ENCODE results near the gene ZNF148.

ZNF148 gene

DNA sequence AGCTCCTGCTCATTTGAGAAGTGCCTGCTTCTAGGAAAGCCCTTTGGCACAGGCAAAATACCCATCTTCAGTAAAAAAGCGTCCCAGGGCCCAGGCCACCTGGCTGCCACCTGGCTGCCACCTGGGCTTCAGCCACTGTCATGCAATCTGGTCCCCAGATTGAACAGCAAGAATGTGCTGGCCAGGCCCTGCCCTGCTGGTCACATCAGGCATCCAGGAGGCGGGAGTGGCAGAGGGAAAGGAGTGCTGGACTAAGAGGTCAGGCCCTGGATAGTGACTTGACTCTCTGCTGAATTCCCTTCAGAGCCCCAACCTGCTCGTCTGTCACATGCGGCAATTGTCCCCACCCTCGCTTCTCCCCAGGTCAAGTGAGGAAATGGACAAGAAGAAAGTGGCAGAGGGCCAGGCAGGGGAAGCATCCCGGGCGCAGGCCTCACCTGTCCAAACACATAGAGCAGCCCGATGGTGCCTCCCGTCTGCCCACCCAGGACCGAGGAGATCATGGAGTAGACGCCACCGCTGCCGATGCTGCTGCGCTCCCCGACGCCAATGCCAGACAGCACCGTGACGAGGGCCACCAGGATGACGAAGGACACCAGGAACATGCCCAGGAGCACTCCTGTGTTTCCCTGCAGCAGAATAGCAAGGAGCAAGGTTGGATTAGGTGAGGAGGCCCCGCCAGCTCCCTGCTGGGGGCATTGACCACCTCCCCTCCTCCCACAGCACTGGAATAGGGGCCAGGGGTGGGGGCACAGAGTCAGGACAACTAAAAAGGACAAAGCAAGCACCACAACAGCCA is 188.1 kb downstream of the ZNF148 start:
- no peak for DNase-seq

DNA sequence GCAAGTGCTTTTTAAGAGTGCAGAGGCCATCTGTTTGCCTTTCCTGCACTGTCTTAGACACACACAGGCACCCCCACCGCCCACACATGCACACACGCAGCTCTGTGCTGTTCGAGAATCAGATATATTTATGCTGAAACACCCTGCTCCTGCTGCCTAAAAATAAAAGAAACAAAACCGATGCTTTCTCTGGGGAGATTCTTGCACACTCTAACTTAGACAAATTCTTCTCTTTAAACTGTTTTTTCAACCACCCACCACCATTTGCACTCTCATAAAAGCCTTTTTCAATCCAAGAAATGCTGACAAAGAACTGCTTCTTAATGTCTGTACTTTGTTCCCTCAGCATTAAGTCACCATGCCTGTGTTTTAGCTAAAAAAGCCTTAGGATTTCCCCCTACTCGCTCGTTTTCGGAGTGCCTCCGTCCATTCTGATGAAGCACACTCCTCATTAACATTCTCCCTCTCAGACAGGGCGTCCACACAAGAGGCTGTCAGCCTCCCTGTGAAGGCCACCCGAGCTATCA is 188.8 kb downstream of the ZNF148 start:
- peak; percentile 36 for DNase-seq

DNA sequence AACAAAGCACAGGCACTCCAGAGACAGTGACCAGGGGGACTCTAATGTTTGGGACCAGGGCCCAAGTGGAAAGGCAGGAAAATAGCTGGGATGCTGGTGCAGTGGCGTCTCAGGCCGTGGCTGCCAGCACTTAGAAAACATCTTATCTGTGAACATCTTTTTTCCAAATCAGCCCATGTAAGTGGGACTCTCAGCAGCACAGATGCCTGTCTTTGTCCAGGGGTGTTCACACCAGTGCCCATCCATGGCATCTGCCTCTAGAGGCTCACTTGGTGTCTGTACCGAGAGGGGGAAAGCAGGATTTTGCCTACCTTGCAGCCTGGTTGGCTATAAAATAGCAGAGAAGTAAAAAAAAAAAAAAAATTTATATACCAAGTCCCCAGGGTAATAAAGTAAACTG is 189.3 kb downstream of the ZNF148 start:
- no peak for DNase-seq

DNA sequence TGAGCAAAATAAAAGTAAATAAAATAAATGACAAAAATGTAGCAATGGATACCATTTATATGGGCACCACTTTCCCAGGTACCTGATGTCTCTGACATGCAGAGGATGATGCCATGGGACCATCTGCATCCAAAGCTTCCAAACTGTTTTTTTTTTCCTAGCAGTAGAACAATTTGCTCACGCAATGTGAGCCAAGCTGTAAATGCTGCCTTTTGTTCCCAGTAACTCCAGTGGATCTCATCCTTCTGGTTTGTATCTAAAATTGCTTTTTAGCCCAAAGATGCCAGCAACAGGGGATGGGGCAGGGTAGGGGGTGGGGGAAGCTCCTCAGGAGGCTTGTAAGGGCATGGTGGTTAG is 195.3 kb downstream of the ZNF148 start:
- DNase-seq, result no peak

DNA sequence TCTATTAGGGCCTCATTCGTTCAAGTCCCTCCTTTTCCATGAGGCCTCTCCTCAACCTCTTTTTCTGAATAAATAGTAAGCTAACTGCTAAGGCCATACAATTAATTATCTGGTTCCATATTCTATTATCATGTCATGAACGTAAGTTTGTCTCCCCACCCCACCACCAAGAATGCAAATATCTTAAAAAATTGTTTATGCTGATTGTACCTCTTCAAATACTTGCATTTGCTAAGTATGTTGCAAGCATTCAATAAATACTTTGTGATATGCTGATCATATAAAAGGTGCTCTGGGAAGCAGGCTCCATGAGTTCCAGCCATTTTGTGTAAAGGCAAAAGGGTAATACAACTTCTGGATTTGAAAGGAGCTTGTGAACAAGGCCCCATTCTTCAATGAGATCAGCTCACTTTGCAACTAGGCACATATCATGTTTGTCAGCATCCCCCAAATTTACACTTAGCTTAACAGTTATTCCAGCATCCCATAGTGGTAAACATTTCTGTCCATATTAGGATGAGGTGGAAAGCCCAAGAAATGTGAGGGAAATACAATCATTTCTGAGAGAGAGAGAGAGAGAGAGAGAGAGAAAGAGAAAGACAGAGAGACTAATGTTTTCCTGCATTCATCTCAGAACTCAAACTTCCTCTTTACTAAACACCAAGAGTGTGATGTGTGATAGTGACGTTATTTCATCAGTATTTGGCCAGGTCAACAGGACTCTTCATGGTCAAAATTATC is 195.8 kb downstream of the ZNF148 start:
- DNase-seq, result no peak

DNA sequence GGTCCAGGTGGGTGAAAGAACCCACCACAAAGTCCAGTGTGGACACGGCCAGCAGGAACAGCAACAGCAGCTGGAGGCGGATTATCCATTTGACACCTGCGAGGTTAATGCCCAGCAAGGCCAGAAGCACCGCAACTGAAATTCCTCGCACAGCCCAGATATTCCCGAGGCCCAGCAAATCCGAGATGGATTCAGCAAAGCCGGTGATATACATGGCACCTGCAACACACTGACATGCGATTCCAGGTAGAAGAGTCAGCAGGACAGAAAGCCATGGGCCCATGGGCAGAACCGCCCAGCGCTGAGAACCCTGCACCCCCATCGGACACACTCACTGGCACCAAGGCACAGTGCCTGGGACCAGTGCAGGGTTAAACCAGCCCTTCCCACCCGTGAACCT is 197.4 kb downstream of the ZNF148 start:
- DNase-seq, result no peak

Data from activated CD8-positive, alpha-beta memory T cell treated with anti-CD3 and anti-CD28 coated beads, Interleukin-2, amount 50 U/mL, for 4 hours (primary cell).